K562 (cell line): ENCODE measurements around the gene TRAPPC12. TPM values are rescaled to one million over a fixed set of nuclear protein-coding genes. Genes with fewer than 3 reads are reported as not detected.

ENCODE experiments used
- ATAC-seq: fragments of 200-7000 bp; cut with Tn5 transposase; 3 replicates; pipeline ENCODE4 v1.9.1; 2020; ENCODE audit warnings: moderate library complexity
- BruUV-seq: library from RNA; stranded (reverse); fragments of 400-500 nt; replicated peaks from 2 replicates; lab custom pipeline; 2021; lab: Mats Ljungman, UMichigan
- CTCF ChIA-PET: fragments of 300-600 bp; formaldehyde crosslinking; extraction: SDS; loops from one replicate; lab custom pipeline; 2021; ENCODE audit warnings: low intra/inter-chr PET ratio; lab: Yijun Ruan, JAX
- POLR2A ChIA-PET: fragments of 300-600, 350-650 bp; sonication (Branson Sonifier 250); formaldehyde crosslinking; extraction: SDS; loops from one replicate; lab custom pipeline; 2021; ENCODE audit warnings: antibody characterized with exemption, inconsistent platforms; lab: Yijun Ruan, JAX
- DNase-seq, 4 experiments: peaks; one replicate each; pipeline versions ENCODE4 v3.0.0 to v3.0.0-alpha.2; 2011 to 2018; ENCODE audit warnings: low spot score in 3 of 4, mixed read lengths in 3 of 4; ENCODE audit errors: extremely low read depth in 1 of 4
- FAIRE-seq: peaks from 2 replicates; lab custom pipeline; 2011; peaks lifted over from hg19 to GRCh38; lab: Jason Lieb, UNC
- H2AFZ ChIP-seq: 2 replicates; pipeline ENCODE4 v1.6.0; 2011; ENCODE audit warnings: low read depth, low read length, control low read depth, inconsistent platforms
- H3K27ac ChIP-seq: fragments of 200-600 bp; 3 replicates; pipeline ENCODE4 v1.8.0; 2011; ENCODE audit warnings: low read depth, mild to moderate bottlenecking, control low read depth, inconsistent platforms, low read length, moderate library complexity, mixed read lengths; ENCODE audit errors: extremely low read depth
- H3K27me3 ChIP-seq, 2 experiments: fragments of 300-600 bp in 1 of 2; 2 replicates in 1 of 2; 3 replicates in 1 of 2; pipeline versions ENCODE4 v1.6.0 to v1.8.0; 2011; ENCODE audit warnings: inconsistent platforms in 2 of 2, low read length in 2 of 2, mild to moderate bottlenecking in 1 of 2, mixed read lengths in 1 of 2, moderate library complexity in 1 of 2; ENCODE audit not compliant: control insufficient read depth in 2 of 2, insufficient read depth in 2 of 2
- H3K36me3 ChIP-seq: fragments of 300-600 bp; 3 replicates; pipeline ENCODE4 v1.8.0; 2011; ENCODE audit warnings: mild to moderate bottlenecking, low read length, inconsistent platforms; ENCODE audit not compliant: control insufficient read depth, insufficient read depth
- H3K4me1 ChIP-seq, 2 experiments: fragments of 200-600 bp in 1 of 2; replicated peaks in 1 of 2; 2 replicates in 1 of 2; 3 replicates in 1 of 2; pipeline versions ENCODE4 v1.5.1 to v1.8.0; 2011; ENCODE audit warnings: inconsistent platforms in 2 of 2, low read length in 2 of 2, mild to moderate bottlenecking in 1 of 2, mixed read lengths in 1 of 2, moderate library complexity in 1 of 2; ENCODE audit not compliant: control insufficient read depth in 2 of 2, insufficient read depth in 2 of 2
- H3K4me2 ChIP-seq: 2 replicates; pipeline ENCODE4 v1.6.1; 2011; ENCODE audit warnings: low read length, control low read depth, inconsistent platforms, mixed read lengths; ENCODE audit not compliant: insufficient read depth
- H3K4me3 ChIP-seq: fragments of 200-600 bp; sonication (generic), shearing (Covaris generic); 2 replicates; pipeline ENCODE4 v1.5.1; 2016; ENCODE audit warnings: control low read depth, inconsistent platforms
- H3K79me2 ChIP-seq: fragments of 200-600 bp; 3 replicates; pipeline ENCODE4 v1.8.0; 2011; ENCODE audit warnings: low read length, inconsistent platforms; ENCODE audit not compliant: control insufficient read depth, insufficient read depth
- H3K9ac ChIP-seq, 2 experiments: 2 replicates each; pipeline versions ENCODE4 v1.6.0 to v1.6.1; 2011; ENCODE audit warnings: low read depth in 2 of 2, low read length in 2 of 2, control low read depth in 1 of 2, inconsistent platforms in 1 of 2, mild to moderate bottlenecking in 1 of 2, mixed read lengths in 1 of 2; ENCODE audit not compliant: insufficient read depth in 1 of 2
- H3K9me1 ChIP-seq: one replicate; pipeline ENCODE4 v1.6.0; 2011; ENCODE audit warnings: inconsistent platforms, mild to moderate bottlenecking, low read length, moderate library complexity; ENCODE audit not compliant: control insufficient read depth, insufficient read depth
- H3K9me3 ChIP-seq: replicated peaks from 2 replicates; pipeline ENCODE4 v1.5.1; 2011; ENCODE audit warnings: low read depth, low read length, inconsistent platforms; ENCODE audit not compliant: control insufficient read depth, insufficient read depth
- H4K20me1 ChIP-seq: replicated peaks from 2 replicates; pipeline ENCODE4 v1.6.1; 2011; ENCODE audit warnings: low read length, inconsistent platforms, mixed read lengths; ENCODE audit not compliant: control insufficient read depth, insufficient read depth
- CBX2 ChIP-seq: fragments of 200-600 bp; sonication (generic); IDR thresholded peaks from one replicate; pipeline ENCODE4 v1.6.1; 2012; ENCODE audit warnings: mild to moderate bottlenecking, low read length, inconsistent platforms; ENCODE audit not compliant: insufficient read depth, poor library complexity, severe bottlenecking
- HDAC8 ChIP-seq: fragments of 450-650 bp; IDR thresholded peaks from 2 replicates; pipeline ENCODE4 v1.6.1; 2016; ENCODE audit warnings: mild to moderate bottlenecking, missing genetic modification characterization, moderate library complexity, missing compliant biosample characterization
- HNRNPLL ChIP-seq: fragments of 200-400 bp; formaldehyde crosslinking; IDR thresholded peaks from 2 replicates; pipeline ENCODE4 v1.6.1; 2017; ENCODE audit warnings: low read length, low read depth, mild to moderate bottlenecking; ENCODE audit not compliant: poor library complexity, severe bottlenecking
- KDM2B ChIP-seq: fragments of 250-450 bp; sonication (Bioruptor Pico); IDR thresholded peaks from 2 replicates; pipeline ENCODE4 v1.8.0; 2021; ENCODE audit warnings: mild to moderate bottlenecking, moderate library complexity
- ZBED1 ChIP-seq: IDR thresholded peaks from 2 replicates; pipeline ENCODE4 v1.6.1; 2014
- ZNF76 ChIP-seq: fragments of 250-450 bp; sonication (Bioruptor Pico); IDR thresholded peaks from 2 replicates; pipeline ENCODE4 v1.4.0; 2020; ENCODE audit warnings: mild to moderate bottlenecking, moderate library complexity, borderline replicate concordance
- WGBS: fragments of 100-300 bp; shearing (Covaris generic); methylation state at CpG from one replicate; pipeline ENCODE4 v1.1.6; 2016; ENCODE audit warnings: low coverage, mixed read lengths; ENCODE audit not compliant: insufficient coverage; ENCODE audit errors: missing lambda C conversion rate; 5-methylcytosine and 5-hydroxymethylcytosine counted together
- in situ Hi-C: fragments of 300-500 bp; cut with MboI; formaldehyde crosslinking; loops from 4 replicates; pipeline ENCODE4 v1.15.0; 2018; ENCODE audit warnings: inconsistent platforms, mixed read lengths
- intact Hi-C: fragments of 100-400 bp; cut with micrococcal nuclease; formaldehyde crosslinking; loops from 2 replicates; pipeline ENCODE4 v1.14.2; 2022
- polyA plus RNA-seq, 8 experiments: library from polyadenylated mRNA; depleted of rRNA in 4 of 8; stranded (reverse) in 5 of 8; unstranded in 3 of 8; fragments of >200 nt; fragmentation: Nextera tagmentation in 2 of 8; fragmentation: Illumina TruSeq in 1 of 8; extraction: Ambion mirVana in 2 of 8; extraction: Trizol in 1 of 8; gene quantifications; 2 replicates each; pipeline versions ENCODE4 v1.2.1 to v1.2.3, GENCODE V29; 2011 to 2014; ENCODE audit warnings: inconsistent platforms in 1 of 8, missing spikeins in 1 of 8
- total RNA-seq, 7 experiments: library from RNA; depleted of rRNA in 6 of 7; stranded (reverse); fragments of >200 nt in 6 of 7; fragmentation: Illumina TruSeq in 2 of 7; extraction: Trizol in 2 of 7; gene quantifications; 2 replicates each; pipeline versions ENCODE4 v1.2.1 to v1.2.3, GENCODE V29; 2011 to 2021; ENCODE audit warnings: low replicate concordance in 1 of 7
- TF ChIP-seq, protein P1 (sequence below), 2 experiments: fragments of 200-800 bp in 1 of 2; sonication (Bioruptor generic) in 1 of 2; sonication (generic) in 1 of 2; formaldehyde crosslinking in 1 of 2; IDR thresholded peaks in 1 of 2; conservative IDR thresholded peaks in 1 of 2; 2 replicates each; pipeline versions ENCODE4 v1.5.0 to v1.6.1; 2016 to 2020; ENCODE audit warnings: missing compliant biosample characterization in 1 of 2, missing genetic modification characterization in 1 of 2, missing genetic modification reagents in 1 of 2
- TF ChIP-seq, protein P2 (sequence below): fragments of 450-650 bp; IDR thresholded peaks from 2 replicates; pipeline ENCODE4 v1.6.1; 2016; ENCODE audit warnings: antibody characterized with exemption

The TRAPPC12 gene
- total and polyA plus RNA-seq, 9 of the 15 experiments (the other 6 are each of a cell fraction or from before 2014, with no cell fraction given) = 8.0 to 75.2 (median 39.1) TPM

GRCh38 chr2:3341336-3341735 is 38.2 kb upstream of the TRAPPC12 start (continued):
- TF ChIP-seq, protein P1, sequence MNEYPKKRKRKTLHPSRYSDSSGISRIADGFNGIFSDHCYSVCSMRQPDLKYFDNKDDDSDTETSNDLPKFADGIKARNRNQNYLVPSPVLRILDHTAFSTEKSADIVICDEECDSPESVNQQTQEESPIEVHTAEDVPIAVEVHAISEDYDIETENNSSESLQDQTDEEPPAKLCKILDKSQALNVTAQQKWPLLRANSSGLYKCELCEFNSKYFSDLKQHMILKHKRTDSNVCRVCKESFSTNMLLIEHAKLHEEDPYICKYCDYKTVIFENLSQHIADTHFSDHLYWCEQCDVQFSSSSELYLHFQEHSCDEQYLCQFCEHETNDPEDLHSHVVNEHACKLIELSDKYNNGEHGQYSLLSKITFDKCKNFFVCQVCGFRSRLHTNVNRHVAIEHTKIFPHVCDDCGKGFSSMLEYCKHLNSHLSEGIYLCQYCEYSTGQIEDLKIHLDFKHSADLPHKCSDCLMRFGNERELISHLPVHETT (CRISPR knock-in tag; conservative IDR thresholded peaks at IDR 0.05 in 1 of 2, IDR thresholded peaks at IDR 0.05 in 1 of 2) = no peak
- TF ChIP-seq HDAC8 (tag) = no peak
- no peak for TF ChIP-seq ZNF76
- no peak for TF ChIP-seq KDM2B (CRISPR knock-in tag)
- TF ChIP-seq CBX2 = no peak
- TF ChIP-seq ZBED1 = no peak
- peak; percentile 20 for TF ChIP-seq HNRNPLL

GRCh38 chr2:3342324-3342723 is 37.2 kb upstream of the TRAPPC12 start:
- Histone ChIP-seq H3K27ac (no peak overlapping the region), H3K4me3 (no peak overlapping the region), H3K79me2 (no peaks in the 10 kb centered on the region), H3K9me3 (no peaks in the 10 kb centered on the region), H3K27me3 (no peaks in the 10 kb centered on the region), H2AFZ (no peak overlapping the region), H3K9me1 (no peaks in the 10 kb centered on the region), H3K36me3 (peaks cover 15% of the 10 kb centered on the region; the same call in 2 of the 3 replicates), H3K4me1 (no peaks in the 10 kb centered on the region), H3K4me2 (no peak overlapping the region), H4K20me1 (no peaks in the 10 kb centered on the region), H3K9ac (peak overlapping the region in 1 of 2 experiments; percentile 7; a peak in 1 of 4 replicates)
- WGBS = 95% methylated on average over 8 of the region's 9 CpGs
- DNase-seq = no peak
- POLR2A ChIA-PET = no interaction called here
- in situ Hi-C loops (no loop called here), intact Hi-C loops (no loop called here)
- CTCF ChIA-PET = no interaction called here
- FAIRE-seq = no peak
- ATAC-seq = no peak
- BruUV-seq = no TSS peak
- TF ChIP-seq, protein P2, sequence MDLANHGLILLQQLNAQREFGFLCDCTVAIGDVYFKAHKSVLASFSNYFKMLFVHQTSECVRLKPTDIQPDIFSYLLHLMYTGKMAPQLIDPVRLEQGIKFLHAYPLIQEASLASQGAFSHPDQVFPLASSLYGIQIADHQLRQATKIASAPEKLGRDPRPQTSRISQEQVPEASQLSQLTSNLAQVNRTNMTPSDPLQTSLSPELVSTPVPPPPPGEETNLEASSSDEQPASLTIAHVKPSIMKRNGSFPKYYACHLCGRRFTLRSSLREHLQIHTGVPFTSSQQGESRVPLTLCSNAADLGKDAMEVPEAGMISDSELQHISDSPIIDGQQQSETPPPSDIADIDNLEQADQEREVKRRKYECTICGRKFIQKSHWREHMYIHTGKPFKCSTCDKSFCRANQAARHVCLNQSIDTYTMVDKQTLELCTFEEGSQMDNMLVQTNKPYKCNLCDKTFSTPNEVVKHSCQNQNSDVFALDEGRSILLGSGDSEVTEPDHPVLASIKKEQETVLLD = no peak
- TF ChIP-seq, all 486 proteins: peak for 0
